Sigmoid colon (tissue), 3 donors: Measurements from ENCODE around the gene PRKAG3.

Source experiments
- POLR2A ChIP-seq, 2 donors: fragments of 450-650 bp; IDR thresholded peaks; one replicate each; pipeline ENCODE4 v1.6.1; 2016; ENCODE audit warnings: antibody characterized with exemption in 2 of 2, mild to moderate bottlenecking in 2 of 2, moderate library complexity in 2 of 2
- TF ChIP-seq, protein P1 (sequence below), 4 experiments: fragments of 450-650 bp in 3 of 4; fragments of 200-600 bp in 1 of 4; IDR thresholded peaks; one replicate each; pipeline ENCODE4 v1.5.1; 2016 to 2019; ENCODE audit warnings: antibody characterized with exemption in 4 of 4, mild to moderate bottlenecking in 3 of 4, moderate library complexity in 2 of 4

DNA sequence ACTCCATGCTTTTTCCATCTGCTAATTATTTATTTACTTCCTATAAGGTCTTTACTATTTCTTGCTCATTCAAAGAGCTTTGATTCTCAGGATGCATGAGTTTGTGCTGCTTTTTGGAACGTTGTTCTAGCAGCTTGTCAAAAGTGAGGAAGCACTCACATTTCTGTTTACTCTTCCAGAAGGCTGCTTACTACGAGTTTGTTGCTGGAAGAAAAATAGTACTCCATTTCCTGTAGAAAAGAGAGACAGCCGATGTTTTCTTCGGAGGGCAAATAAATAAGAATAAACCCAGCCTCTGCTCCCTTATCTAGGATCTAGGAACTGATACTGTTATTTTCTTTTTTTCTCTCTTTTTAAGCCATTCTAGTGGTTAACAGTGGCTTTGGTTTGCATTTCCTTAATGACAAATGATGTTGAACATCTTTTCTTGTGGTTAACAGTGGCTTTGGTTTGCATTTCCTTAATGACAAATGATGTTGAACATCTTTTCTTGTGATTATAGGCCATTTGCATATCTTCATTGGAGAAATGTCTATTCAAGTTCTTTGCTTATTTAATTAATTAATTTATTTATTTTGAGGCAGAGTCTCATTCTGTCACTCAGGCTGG lies 29.1 kb downstream of the PRKAG3 start:
- TF ChIP-seq, protein P1, sequence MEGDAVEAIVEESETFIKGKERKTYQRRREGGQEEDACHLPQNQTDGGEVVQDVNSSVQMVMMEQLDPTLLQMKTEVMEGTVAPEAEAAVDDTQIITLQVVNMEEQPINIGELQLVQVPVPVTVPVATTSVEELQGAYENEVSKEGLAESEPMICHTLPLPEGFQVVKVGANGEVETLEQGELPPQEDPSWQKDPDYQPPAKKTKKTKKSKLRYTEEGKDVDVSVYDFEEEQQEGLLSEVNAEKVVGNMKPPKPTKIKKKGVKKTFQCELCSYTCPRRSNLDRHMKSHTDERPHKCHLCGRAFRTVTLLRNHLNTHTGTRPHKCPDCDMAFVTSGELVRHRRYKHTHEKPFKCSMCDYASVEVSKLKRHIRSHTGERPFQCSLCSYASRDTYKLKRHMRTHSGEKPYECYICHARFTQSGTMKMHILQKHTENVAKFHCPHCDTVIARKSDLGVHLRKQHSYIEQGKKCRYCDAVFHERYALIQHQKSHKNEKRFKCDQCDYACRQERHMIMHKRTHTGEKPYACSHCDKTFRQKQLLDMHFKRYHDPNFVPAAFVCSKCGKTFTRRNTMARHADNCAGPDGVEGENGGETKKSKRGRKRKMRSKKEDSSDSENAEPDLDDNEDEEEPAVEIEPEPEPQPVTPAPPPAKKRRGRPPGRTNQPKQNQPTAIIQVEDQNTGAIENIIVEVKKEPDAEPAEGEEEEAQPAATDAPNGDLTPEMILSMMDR (IDR thresholded peaks at IDR 0.05), result no peak
- no peak for TF ChIP-seq POLR2A (IDR thresholded peaks at IDR 0.05)
